Stimulated activated naive CD8-positive, alpha-beta T cell treated with anti-CD3 and anti-CD28 coated beads, Interleukin-15, Interleukin-2, amounts not matched to agents 100 U/mL and 50 U/mL, for 24 hours (primary cell): ENCODE results near the gene ZMYND10.

Source experiments
- ATAC-seq: fragments of 150-1000 bp; cut with Tn5 transposase; one replicate; pipeline ENCODE4 v1.10.0; 2021
- DNase-seq: peaks from one replicate; pipeline ENCODE4 v3.0.0; 2021

The ZMYND10 gene

DNA sequence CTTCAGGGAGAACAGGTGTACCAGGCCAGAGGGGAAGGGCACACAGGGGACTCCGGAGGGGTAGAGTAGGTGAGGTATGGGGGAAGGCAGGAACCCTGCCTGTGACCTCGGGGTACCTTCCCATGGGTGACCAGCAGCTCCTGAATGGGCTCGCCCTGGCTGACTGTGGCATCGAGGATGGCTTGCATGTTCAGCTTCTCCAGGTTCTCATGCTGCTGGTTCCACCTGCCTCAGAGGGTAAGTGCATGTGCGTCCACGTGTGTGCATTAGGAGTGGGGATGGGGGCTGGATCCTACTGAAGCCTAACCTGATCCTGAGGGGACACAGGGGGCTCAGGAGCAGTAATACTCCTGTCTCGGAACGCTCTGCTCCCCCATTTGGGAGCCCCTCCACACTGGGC lies 524 bp downstream of the ZMYND10 start:
- ATAC-seq (no peak), DNase-seq (no peak)

DNA sequence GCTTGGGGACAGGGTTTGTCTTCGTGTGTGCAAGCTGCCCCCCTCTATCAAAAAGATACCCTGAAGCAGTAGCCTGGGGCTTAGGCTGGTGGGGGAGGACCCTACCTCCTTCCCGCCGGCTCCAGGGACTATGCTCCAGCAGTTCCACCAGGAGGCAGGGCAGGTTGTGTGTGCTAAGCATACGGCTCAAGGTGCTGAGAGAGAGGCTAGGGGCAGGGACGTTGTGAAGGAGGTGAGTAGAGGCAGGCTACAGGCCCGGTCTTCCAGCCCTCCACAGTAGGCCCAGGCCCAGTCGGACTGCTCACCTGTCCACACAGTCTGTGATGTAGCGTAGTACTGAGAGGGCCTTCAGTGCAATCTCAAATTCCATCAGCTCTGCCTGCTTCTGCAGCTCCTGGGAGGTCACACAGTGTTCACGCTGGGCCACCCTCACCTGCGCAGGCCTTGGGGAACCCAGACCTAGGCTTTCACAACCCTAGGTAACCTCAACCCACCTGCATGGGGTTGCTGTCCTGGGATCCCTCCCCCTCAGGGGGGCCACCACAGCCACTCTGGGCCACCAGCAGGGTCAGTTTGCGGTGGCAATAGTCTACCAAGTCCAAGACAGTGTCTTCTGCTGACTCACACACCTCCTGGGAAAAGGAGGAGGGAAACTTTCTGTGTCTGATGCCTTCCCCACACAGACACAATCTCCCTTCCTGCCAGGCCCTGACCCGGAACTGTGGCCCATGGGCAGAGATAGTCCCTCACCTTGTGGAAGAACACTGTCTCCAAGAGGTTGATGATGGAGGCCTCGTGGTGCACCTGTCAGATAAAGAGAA lies 2.5 kb downstream of the ZMYND10 start:
- DNase-seq: no peak
- ATAC-seq: no peak

- ATAC-seq: no peak
Observed at GRCh38 chr3:50341996-50342650, 3.4 kb downstream of the ZMYND10 start.

GRCh38 chr3:50341537-50341936 lies 4.0 kb downstream of the ZMYND10 start:
- no peak for ATAC-seq

More at GRCh38 chr3:50341996-50342650, 3.4 kb downstream of the ZMYND10 start:
- no peak for DNase-seq

GRCh38 chr3:50340448-50341329 lies 4.8 kb downstream of the ZMYND10 start, which contains the start of gene RASSF1:
Gene RASSF1, minus strand, starts transcription at chr3:50340836. Its CDS starts 31 bp downstream, at chr3:50340805.
- ATAC-seq (peak; percentile 55), DNase-seq (peak; percentile 85)

More at GRCh38 chr3:50341537-50341936, 4.0 kb downstream of the ZMYND10 start:
- DNase-seq: no peak

- ATAC-seq: no peak
- no peak for DNase-seq
Observed at GRCh38 chr3:50340147-50340447, 5.4 kb downstream of the ZMYND10 start.

- no peak for DNase-seq
- ATAC-seq: no peak
Observed at GRCh38 chr3:50339485-50340146, 5.9 kb downstream of the ZMYND10 start.

DNA sequence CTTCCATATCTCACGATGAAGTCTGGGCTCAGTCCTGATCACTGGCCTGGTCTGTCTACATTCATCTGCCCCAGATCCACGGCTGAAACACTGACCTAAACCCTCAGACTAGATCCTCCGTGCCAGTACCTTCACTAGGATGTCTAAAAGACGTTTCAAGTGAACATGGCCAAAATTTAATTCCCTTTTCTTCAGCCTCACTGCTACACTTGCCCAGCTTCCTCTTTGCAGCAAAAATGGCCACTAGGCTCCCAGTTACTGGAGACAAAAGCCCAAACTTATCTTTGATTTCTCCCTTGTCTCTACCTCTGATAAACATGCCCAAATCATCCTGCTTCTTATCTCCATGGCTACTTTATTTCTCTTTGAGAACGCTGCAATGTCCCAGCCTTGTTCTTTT lies 6.6 kb downstream of the ZMYND10 start:
- ATAC-seq: no peak
- DNase-seq: no peak

- ATAC-seq: peak; percentile 78
- DNase-seq: peak; percentile 99
Observed at GRCh38 chr3:50337175-50337861, 8.2 kb downstream of the ZMYND10 start.

- DNase-seq (no peak), ATAC-seq (peak; percentile 12)
Observed at GRCh38 chr3:50336452-50337174, 8.9 kb downstream of the ZMYND10 start.

DNA sequence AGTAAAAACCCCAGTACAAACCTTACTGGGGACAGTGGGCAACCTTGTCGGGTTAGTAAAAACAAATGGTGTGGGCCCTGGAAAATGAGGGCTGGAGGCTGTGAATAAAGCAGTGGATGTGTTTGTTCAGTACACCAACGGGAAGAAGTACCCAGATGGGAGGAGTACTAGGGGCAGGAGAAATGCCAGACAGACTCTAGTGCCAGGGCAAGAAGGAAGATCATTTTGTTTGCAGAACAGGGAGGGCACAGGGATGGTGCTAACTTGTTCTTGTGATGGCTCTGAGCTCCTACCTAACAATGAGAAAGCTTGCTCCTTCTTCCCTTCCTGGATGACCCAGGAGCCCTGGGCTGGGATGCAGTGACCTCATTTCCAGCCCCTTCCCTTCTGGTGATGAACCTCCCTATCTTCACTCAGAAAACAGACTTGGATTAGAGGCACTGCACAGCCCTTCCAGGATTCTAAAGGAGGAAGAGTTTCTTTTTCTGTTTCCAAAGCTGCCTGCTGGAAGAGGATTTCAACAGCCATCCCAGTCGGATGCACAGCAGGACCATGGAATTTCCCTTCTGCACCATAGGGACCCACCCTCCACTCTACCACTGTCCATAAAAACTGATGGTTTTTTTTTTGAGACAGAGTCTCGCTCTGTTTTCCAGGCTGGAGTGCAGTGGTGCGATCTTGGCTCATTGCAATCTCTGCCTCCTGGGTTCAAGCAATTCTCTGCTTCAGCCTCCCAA lies 11.0 kb downstream of the ZMYND10 start:
- DNase-seq (no peak), ATAC-seq (no peak)

- no peak for ATAC-seq
- DNase-seq: no peak
Observed at GRCh38 chr3:50333744-50334328, 11.7 kb downstream of the ZMYND10 start.

GRCh38 chr3:50331364-50331907 lies 14.1 kb downstream of the ZMYND10 start:
- no peak for ATAC-seq

DNA sequence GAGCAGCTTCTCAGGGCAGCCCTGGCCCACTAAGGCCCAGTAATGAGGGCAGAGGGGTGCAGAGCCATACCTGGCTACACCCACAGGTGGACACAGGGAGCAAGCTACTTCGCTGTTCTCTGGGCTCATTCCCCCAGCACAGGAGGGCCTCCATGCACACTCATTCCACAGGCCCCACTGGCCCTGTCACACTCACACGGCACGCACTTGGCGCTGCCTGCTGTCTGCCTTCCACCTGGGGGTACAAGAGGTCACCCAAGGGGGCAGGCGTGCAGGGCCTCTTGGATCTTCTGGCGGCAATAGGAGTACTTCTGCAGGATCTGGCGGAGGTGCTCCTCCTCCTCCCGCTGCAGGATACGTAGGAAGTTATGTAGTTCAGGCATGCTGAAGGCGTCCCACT lies 15.2 kb downstream of the ZMYND10 start:
- ATAC-seq: no peak
- DNase-seq: no peak

More at GRCh38 chr3:50331364-50331907, 14.1 kb downstream of the ZMYND10 start:
- DNase-seq: no peak

DNA sequence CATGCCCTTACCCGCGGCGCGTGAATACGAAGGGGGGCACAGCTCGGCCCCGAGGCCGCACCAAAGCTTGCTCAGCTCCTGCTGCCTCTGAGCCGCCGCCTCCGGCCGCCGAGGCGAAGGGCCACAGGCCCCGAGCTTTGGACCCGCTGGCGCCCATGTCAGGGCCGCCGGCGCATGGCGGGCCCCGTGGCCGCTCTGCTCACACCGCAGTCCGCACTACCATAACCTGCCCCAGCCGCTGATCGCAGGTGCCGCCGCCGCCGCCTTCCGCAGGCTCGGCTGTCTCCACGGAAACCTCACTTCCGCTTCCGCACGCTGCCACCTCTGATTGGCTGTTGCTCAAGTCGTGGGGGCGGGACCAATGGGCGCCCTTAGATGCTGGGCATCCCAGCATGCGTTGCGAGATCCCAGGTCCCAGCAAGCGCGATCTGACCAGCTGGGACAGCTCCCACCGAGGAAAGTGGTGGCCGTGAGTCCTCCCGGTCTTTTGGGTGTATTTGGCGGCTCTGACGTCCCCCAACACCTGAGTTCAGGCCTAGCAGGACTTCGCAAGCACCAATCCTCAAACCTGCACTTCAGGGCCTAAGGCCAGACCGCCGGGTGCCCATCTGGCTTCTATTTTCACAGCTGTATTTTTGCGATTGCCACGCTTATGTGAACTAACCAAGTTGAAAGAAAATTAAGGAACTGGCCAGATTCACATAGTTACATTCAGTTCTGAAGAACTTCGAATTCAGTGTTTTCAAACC lies 17.4 kb downstream of the ZMYND10 start, which contains the start of gene TUSC2:
TUSC2 (minus strand) TSS at position 281 of the 749 bp plus-strand sequence; CDS start at position 157, 124 bp downstream.
- ATAC-seq (peak; percentile 91), DNase-seq (peak; percentile 96)

DNA sequence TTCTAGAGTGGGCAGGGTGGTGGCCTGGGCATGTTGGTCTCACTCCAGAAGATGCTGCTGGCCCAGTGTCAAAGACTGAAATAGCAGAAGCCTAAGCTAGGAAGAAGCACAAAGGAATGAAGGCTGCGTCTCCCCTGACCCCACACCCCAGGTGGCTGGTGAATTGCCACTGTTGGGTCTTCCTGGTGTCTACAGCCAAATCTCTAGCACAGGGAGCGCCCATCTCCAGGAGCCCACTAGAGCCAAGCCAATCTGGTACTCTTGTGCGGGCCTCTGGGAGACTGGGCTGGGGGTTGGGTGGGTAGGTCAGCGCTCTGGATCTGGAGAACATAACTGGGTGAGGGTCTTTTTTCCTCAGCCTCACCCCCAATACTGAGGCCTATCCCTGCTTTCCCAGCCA lies 18.4 kb downstream of the ZMYND10 start:
- DNase-seq (no peak), ATAC-seq (no peak)

- no peak for ATAC-seq
Observed at GRCh38 chr3:50326182-50326541, 19.4 kb downstream of the ZMYND10 start.

GRCh38 chr3:50325497-50326181 lies 19.9 kb downstream of the ZMYND10 start:
- DNase-seq (no peak), ATAC-seq (no peak)

More at GRCh38 chr3:50326182-50326541, 19.4 kb downstream of the ZMYND10 start:
- DNase-seq: no peak
